ENCODE data around the gene AQP2. TPM values are rescaled to one million over a fixed set of nuclear protein-coding genes. Genes with fewer than 3 reads are reported as not detected.
A peak's percentile ranks its signal among the peaks of the same experiment; 100 is the strongest.

AQP2 gene
- total and polyA plus RNA-seq, 7 experiments from 2014 or later = not detected

- Histone ChIP-seq H3K9me3 (ENCODE audit: control insufficient read depth in 2 of 3, low read length in 3 of 3) (no peaks in the 10 kb centered on the region), H3K4me1 (ENCODE audit: control insufficient read depth in 2 of 2, insufficient read depth in 2 of 2, low read length in 2 of 2) (no peaks in the 10 kb centered on the region), H3K27ac (ENCODE audit: low read depth, low read length) (no peak overlapping the region), H3K27me3 (ENCODE audit: control insufficient read depth in 2 of 2, insufficient read depth in 2 of 2, low read length in 2 of 2) (no peaks in the 10 kb centered on the region), H3K36me3 (ENCODE audit: control insufficient read depth in 2 of 3, insufficient read depth in 3 of 3, low read length in 3 of 3) (no peaks in the 10 kb centered on the region), H3K4me3 (ENCODE audit: low read length) (peak overlapping the region; percentile 24)
- POLR2A ChIA-PET = interaction anchor here (0.6 kb wide), 2 partner anchors 12 to 1605 kb away, joined by 3 read pairs; no protein-coding TSS in a partner anchor
- Mint-ChIP-seq H3K9me3 (no peaks in the 10 kb centered on the region), H3K27me3 (peaks cover 0 to 10% (median 7%) of the 10 kb centered on the region in 5 donors), H3K36me3 (peaks cover 0 to 1% (median 0%) of the 10 kb centered on the region in 5 donors), H3K4me1 (peaks cover 6 to 27% (median 15%) of the 10 kb centered on the region in 7 donors), H3K4me3 (peak overlapping the region; percentile 77 to 94 (median 88)), H3K27ac (peak overlapping the region; percentile 4 to 93 (median 72))
- ATAC-seq (peak; percentile 97), DNase-seq (peak; percentile 41 to 86 (median 62))
- intact Hi-C loops (cut with micrococcal nuclease) = loop anchor here in 1 of 2 donors (2.0 kb wide), 1 partner anchor 79 kb away; no protein-coding TSS in a partner anchor
- CTCF ChIA-PET = interaction anchor here (0.7 to 2.1 kb wide), 11 partner anchors 9 to 179 kb away, joined by 3 to 21 read pairs (median 3); no protein-coding TSS in a partner anchor
These were observed 5.0 kb upstream of the AQP2 start for GRCh38 chr12:49945394-49946080.

- Histone ChIP-seq H3K27me3 (ENCODE audit: control insufficient read depth in 2 of 2, insufficient read depth in 2 of 2, low read length in 2 of 2) (no peaks in the 10 kb centered on the region), H3K4me1 (ENCODE audit: control insufficient read depth in 2 of 2, insufficient read depth in 2 of 2, low read length in 2 of 2) (no peaks in the 10 kb centered on the region), H3K4me3 (ENCODE audit: low read length) (no peak overlapping the region), H3K36me3 (ENCODE audit: control insufficient read depth in 2 of 3, insufficient read depth in 3 of 3, low read length in 3 of 3) (no peaks in the 10 kb centered on the region), H3K27ac (ENCODE audit: low read depth, low read length) (no peak overlapping the region), H3K9me3 (ENCODE audit: control insufficient read depth in 2 of 3, low read length in 3 of 3) (no peaks in the 10 kb centered on the region)
- peaks cover 0 to 10% (median 7%) of the 10 kb centered on the region in 5 donors for H3K27me3 Mint-ChIP-seq
- no peaks in the 10 kb centered on the region for H3K9me3 Mint-ChIP-seq
- ATAC-seq (no peak), DNase-seq (peak in 1 of 9 donors; percentile 6)
- peaks cover 0 to 1% (median 0%) of the 10 kb centered on the region in 5 donors for H3K36me3 Mint-ChIP-seq
- peak overlapping the region in 8 of 10 donors; percentile 77 to 93 (median 88) for H3K4me3 Mint-ChIP-seq
- H3K4me1 Mint-ChIP-seq = peaks cover 6 to 27% (median 15%) of the 10 kb centered on the region in 7 donors
- intact Hi-C loops (cut with micrococcal nuclease) = no loop called here
- ChIA-PET CTCF (interaction anchor here (0.6 to 2.1 kb wide), 9 partner anchors 8 to 91 kb away, joined by 3 to 21 read pairs (median 3); no protein-coding TSS in a partner anchor), POLR2A (no interaction called here)
- peak overlapping the region in 7 of 9 donors; percentile 4 to 93 (median 69) for H3K27ac Mint-ChIP-seq
These were observed 4.5 kb upstream of the AQP2 start for GRCh38 chr12:49946086-49946485.

GRCh38 chr12:49946497-49946896 is 4.0 kb upstream of the AQP2 start:
- Histone ChIP-seq H3K9me3 (ENCODE audit: control insufficient read depth in 2 of 3, low read length in 3 of 3) (no peaks in the 10 kb centered on the region), H3K36me3 (ENCODE audit: control insufficient read depth in 2 of 3, insufficient read depth in 3 of 3, low read length in 3 of 3) (no peaks in the 10 kb centered on the region), H3K4me3 (ENCODE audit: low read length) (no peak overlapping the region), H3K27me3 (ENCODE audit: control insufficient read depth in 2 of 2, insufficient read depth in 2 of 2, low read length in 2 of 2) (no peaks in the 10 kb centered on the region), H3K4me1 (ENCODE audit: control insufficient read depth in 2 of 2, insufficient read depth in 2 of 2, low read length in 2 of 2) (no peaks in the 10 kb centered on the region), H3K27ac (ENCODE audit: low read depth, low read length) (no peak overlapping the region)
- no peak for ATAC-seq
- Mint-ChIP-seq H3K4me3 (peak overlapping the region in 1 of 10 donors; percentile 92), H3K36me3 (peaks cover 0 to 1% (median 0%) of the 10 kb centered on the region in 5 donors), H3K4me1 (peaks cover 6 to 27% (median 15%) of the 10 kb centered on the region in 7 donors), H3K9me3 (no peaks in the 10 kb centered on the region), H3K27me3 (peaks cover 0 to 10% (median 7%) of the 10 kb centered on the region in 5 donors), H3K27ac (peak overlapping the region in 3 of 9 donors; percentile 4 to 77 (median 72))
- intact Hi-C loops (cut with micrococcal nuclease) = no loop called here
- POLR2A ChIA-PET = no interaction called here
- CTCF ChIA-PET = interaction anchor here (0.6 to 2.1 kb wide), 4 partner anchors 8 to 19 kb away, joined by 3 to 21 read pairs (median 3); no protein-coding TSS in a partner anchor
- no peak for DNase-seq

GRCh38 chr12:49947593-49948226 is 2.8 kb upstream of the AQP2 start:
- H3K4me1 Mint-ChIP-seq = peaks cover 7 to 24% (median 15%) of the 10 kb centered on the region in 7 donors
- H3K27ac ChIP-seq (ENCODE audit: low read depth, low read length) = no peak overlapping the region
- no peak overlapping the region for H3K4me3 ChIP-seq (ENCODE audit: low read length)
- ChIA-PET POLR2A (no interaction called here), CTCF (interaction anchor here (0.6 to 1.1 kb wide), 2 partner anchors 10 to 21 kb away, joined by 4 read pairs; no protein-coding TSS in a partner anchor)
- ATAC-seq (no peak), DNase-seq (no peak)
- no peaks in the 10 kb centered on the region for H3K27me3 ChIP-seq (ENCODE audit: control insufficient read depth in 2 of 2, insufficient read depth in 2 of 2, low read length in 2 of 2)
- no peaks in the 10 kb centered on the region for H3K9me3 Mint-ChIP-seq
- intact Hi-C loops (cut with micrococcal nuclease) = no loop called here
- no peaks in the 10 kb centered on the region for H3K36me3 ChIP-seq (ENCODE audit: control insufficient read depth in 2 of 3, insufficient read depth in 3 of 3, low read length in 3 of 3)
- H3K27me3 Mint-ChIP-seq = peaks cover 0 to 16% (median 7%) of the 10 kb centered on the region in 5 donors
- H3K4me1 ChIP-seq (ENCODE audit: control insufficient read depth in 2 of 2, insufficient read depth in 2 of 2, low read length in 2 of 2) = no peaks in the 10 kb centered on the region
- no peaks in the 10 kb centered on the region for H3K9me3 ChIP-seq (ENCODE audit: control insufficient read depth in 2 of 3, low read length in 3 of 3)
- no peak overlapping the region for H3K27ac Mint-ChIP-seq
- H3K4me3 Mint-ChIP-seq = no peak overlapping the region
- peaks cover 0 to 1% (median 0%) of the 10 kb centered on the region in 5 donors for H3K36me3 Mint-ChIP-seq

- peaks cover 0 to 1% (median 0%) of the 10 kb centered on the region in 5 donors for H3K36me3 Mint-ChIP-seq
- H3K9me3 Mint-ChIP-seq = no peaks in the 10 kb centered on the region
- H3K27me3 ChIP-seq (ENCODE audit: control insufficient read depth in 2 of 2, insufficient read depth in 2 of 2, low read length in 2 of 2) = no peaks in the 10 kb centered on the region
- DNase-seq (no peak), ATAC-seq (no peak)
- no peaks in the 10 kb centered on the region for H3K4me1 ChIP-seq (ENCODE audit: control insufficient read depth in 2 of 2, insufficient read depth in 2 of 2, low read length in 2 of 2)
- POLR2A ChIA-PET = no interaction called here
- no peak overlapping the region for H3K4me3 Mint-ChIP-seq
- H3K27ac Mint-ChIP-seq = no peak overlapping the region
- H3K4me3 ChIP-seq (ENCODE audit: low read length) = no peak overlapping the region
- no peaks in the 10 kb centered on the region for H3K36me3 ChIP-seq (ENCODE audit: control insufficient read depth in 2 of 3, insufficient read depth in 3 of 3, low read length in 3 of 3)
- H3K27ac ChIP-seq (ENCODE audit: low read depth, low read length) = no peak overlapping the region
- CTCF ChIA-PET = interaction anchor here (0.7 to 1.1 kb wide), 2 partner anchors 81 to 1905 kb away, joined by 4 to 5 read pairs; no protein-coding TSS in a partner anchor
- intact Hi-C loops (cut with micrococcal nuclease) = no loop called here
- H3K9me3 ChIP-seq (ENCODE audit: control insufficient read depth in 2 of 3, low read length in 3 of 3) = no peaks in the 10 kb centered on the region
- H3K27me3 Mint-ChIP-seq = peaks cover 9 to 23% (median 16%) of the 10 kb centered on the region in 5 donors
- H3K4me1 Mint-ChIP-seq = peaks cover 7 to 16% (median 15%) of the 10 kb centered on the region in 7 donors
These were observed 1.4 kb upstream of the AQP2 start for GRCh38 chr12:49948866-49949845.

GRCh38 chr12:49949866-49950265 is 671 bp upstream of the AQP2 start:
- Histone ChIP-seq H3K27me3 (ENCODE audit: control insufficient read depth in 2 of 2, insufficient read depth in 2 of 2, low read length in 2 of 2) (no peaks in the 10 kb centered on the region), H3K9me3 (ENCODE audit: control insufficient read depth in 2 of 3, low read length in 3 of 3) (no peaks in the 10 kb centered on the region), H3K4me3 (ENCODE audit: low read length) (no peak overlapping the region), H3K4me1 (ENCODE audit: control insufficient read depth in 2 of 2, insufficient read depth in 2 of 2, low read length in 2 of 2) (no peaks in the 10 kb centered on the region), H3K27ac (ENCODE audit: low read depth, low read length) (no peak overlapping the region), H3K36me3 (ENCODE audit: control insufficient read depth in 2 of 3, insufficient read depth in 3 of 3, low read length in 3 of 3) (no peaks in the 10 kb centered on the region)
- Mint-ChIP-seq H3K36me3 (peaks cover 0 to 1% (median 0%) of the 10 kb centered on the region in 5 donors), H3K27me3 (peaks cover 16 to 30% (median 23%) of the 10 kb centered on the region in 5 donors), H3K9me3 (no peaks in the 10 kb centered on the region), H3K4me3 (no peak overlapping the region), H3K27ac (no peak overlapping the region), H3K4me1 (peaks cover 8 to 16% (median 14%) of the 10 kb centered on the region in 7 donors)
- POLR2A ChIA-PET = no interaction called here
- intact Hi-C loops (cut with micrococcal nuclease) = no loop called here
- CTCF ChIA-PET = interaction anchor here (1.1 kb wide), 1 partner anchor 82 kb away, joined by 4 read pairs; no protein-coding TSS in a partner anchor
- no peak for ATAC-seq
- DNase-seq = no peak

All from naive thymus-derived CD4-positive, alpha-beta T cell (primary cell).